ENCODE data around the gene SASH1. TPM values are rescaled to one million over a fixed set of nuclear protein-coding genes. Genes with fewer than 3 reads are reported as not detected.

SASH1 gene
- total RNA-seq, 2 donors from 2014 or later: 14.9 to 16.4 TPM

DNA sequence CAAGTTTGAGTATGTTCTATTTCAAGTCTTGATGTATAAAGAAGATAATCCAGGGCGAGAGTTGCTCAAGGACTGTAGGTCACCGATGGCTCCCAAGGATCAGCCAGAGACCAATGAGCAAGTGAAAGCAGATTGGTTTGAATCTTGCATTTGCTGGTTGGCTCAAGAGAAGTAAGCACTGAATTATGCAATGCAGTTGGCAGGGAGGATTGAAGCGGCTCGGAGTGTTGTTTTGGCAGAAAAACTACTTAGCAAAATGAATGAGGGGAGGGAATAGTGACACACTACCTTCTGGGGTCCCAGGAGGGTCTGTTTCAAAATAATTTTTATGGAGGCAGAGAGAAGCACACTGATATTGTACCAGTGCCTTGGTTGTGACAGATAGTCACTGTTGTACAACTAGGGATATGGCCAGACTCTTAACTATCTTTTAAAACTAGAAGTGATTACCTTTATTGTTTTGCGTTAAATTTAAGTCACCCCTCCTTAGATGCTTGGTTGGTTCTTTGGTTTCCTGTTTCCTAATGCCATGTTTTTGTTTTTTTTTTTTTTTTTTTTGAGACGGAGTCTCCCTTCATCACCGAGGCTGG, 15.7 kb downstream of the SASH1 start:
- H3K9ac ChIP-seq (ENCODE audit: low read depth in 2 of 2, low read length in 2 of 2): no peak overlapping the region
- TF ChIP-seq, protein P1, sequence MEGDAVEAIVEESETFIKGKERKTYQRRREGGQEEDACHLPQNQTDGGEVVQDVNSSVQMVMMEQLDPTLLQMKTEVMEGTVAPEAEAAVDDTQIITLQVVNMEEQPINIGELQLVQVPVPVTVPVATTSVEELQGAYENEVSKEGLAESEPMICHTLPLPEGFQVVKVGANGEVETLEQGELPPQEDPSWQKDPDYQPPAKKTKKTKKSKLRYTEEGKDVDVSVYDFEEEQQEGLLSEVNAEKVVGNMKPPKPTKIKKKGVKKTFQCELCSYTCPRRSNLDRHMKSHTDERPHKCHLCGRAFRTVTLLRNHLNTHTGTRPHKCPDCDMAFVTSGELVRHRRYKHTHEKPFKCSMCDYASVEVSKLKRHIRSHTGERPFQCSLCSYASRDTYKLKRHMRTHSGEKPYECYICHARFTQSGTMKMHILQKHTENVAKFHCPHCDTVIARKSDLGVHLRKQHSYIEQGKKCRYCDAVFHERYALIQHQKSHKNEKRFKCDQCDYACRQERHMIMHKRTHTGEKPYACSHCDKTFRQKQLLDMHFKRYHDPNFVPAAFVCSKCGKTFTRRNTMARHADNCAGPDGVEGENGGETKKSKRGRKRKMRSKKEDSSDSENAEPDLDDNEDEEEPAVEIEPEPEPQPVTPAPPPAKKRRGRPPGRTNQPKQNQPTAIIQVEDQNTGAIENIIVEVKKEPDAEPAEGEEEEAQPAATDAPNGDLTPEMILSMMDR (IDR thresholded peaks at IDR 0.05): no peak
- no peak overlapping the region for H3K27ac ChIP-seq
- peak; percentile 33 for DNase-seq
- no peaks in the 10 kb centered on the region for H3K27me3 ChIP-seq
- no peaks in the 10 kb centered on the region for H3K4me1 ChIP-seq
- H3K9me3 ChIP-seq: no peaks in the 10 kb centered on the region
- no peaks in the 10 kb centered on the region for H3K36me3 ChIP-seq
- intact Hi-C loops (cut with DNase I): no loop called here
- no peak overlapping the region for H3K4me3 ChIP-seq

- TF ChIP-seq, protein P1 (IDR thresholded peaks at IDR 0.05): no peak
- Histone ChIP-seq H3K9me3 (no peaks in the 10 kb centered on the region), H3K36me3 (no peaks in the 10 kb centered on the region), H3K4me1 (no peaks in the 10 kb centered on the region), H3K4me3 (no peak overlapping the region), H3K27ac (no peak overlapping the region), H3K9ac (ENCODE audit: low read depth in 2 of 2, low read length in 2 of 2) (no peak overlapping the region), H3K27me3 (no peaks in the 10 kb centered on the region)
- no peak for DNase-seq
- intact Hi-C loops (cut with DNase I): no loop called here
These were observed 16.6 kb downstream of the SASH1 start for GRCh38 chr6:148359228-148359627.

GRCh38 chr6:148364056-148364824, 21.6 kb downstream of the SASH1 start:
- Histone ChIP-seq H3K9ac (ENCODE audit: low read depth in 2 of 2, low read length in 2 of 2) (no peak overlapping the region), H3K27ac (no peak overlapping the region), H3K4me1 (no peaks in the 10 kb centered on the region), H3K9me3 (no peaks in the 10 kb centered on the region), H3K27me3 (no peaks in the 10 kb centered on the region), H3K4me3 (no peak overlapping the region), H3K36me3 (no peaks in the 10 kb centered on the region)
- TF ChIP-seq, protein P1 (IDR thresholded peaks at IDR 0.05): no peak
- DNase-seq: no peak
- intact Hi-C loops (cut with DNase I): no loop called here

- DNase-seq: no peak
- H3K27ac ChIP-seq: no peak overlapping the region
- no peaks in the 10 kb centered on the region for H3K9me3 ChIP-seq
- no peaks in the 10 kb centered on the region for H3K4me1 ChIP-seq
- no peak overlapping the region for H3K9ac ChIP-seq (ENCODE audit: low read depth in 2 of 2, low read length in 2 of 2)
- no peak overlapping the region for H3K4me3 ChIP-seq
- H3K27me3 ChIP-seq: no peaks in the 10 kb centered on the region
- intact Hi-C loops (cut with DNase I): no loop called here
- no peaks in the 10 kb centered on the region for H3K36me3 ChIP-seq
- TF ChIP-seq, protein P1 (IDR thresholded peaks at IDR 0.05): no peak
These were observed 22.4 kb downstream of the SASH1 start for GRCh38 chr6:148365041-148365440.

GRCh38 chr6:148367411-148368024, 24.9 kb downstream of the SASH1 start:
- H3K27me3 ChIP-seq: no peaks in the 10 kb centered on the region
- no peaks in the 10 kb centered on the region for H3K4me1 ChIP-seq
- intact Hi-C loops (cut with DNase I): no loop called here
- H3K4me3 ChIP-seq: no peak overlapping the region
- no peak overlapping the region for H3K27ac ChIP-seq
- no peaks in the 10 kb centered on the region for H3K9me3 ChIP-seq
- TF ChIP-seq, protein P1 (IDR thresholded peaks at IDR 0.05): no peak
- no peak overlapping the region for H3K9ac ChIP-seq (ENCODE audit: low read depth in 2 of 2, low read length in 2 of 2)
- DNase-seq: peak; percentile 24
- no peaks in the 10 kb centered on the region for H3K36me3 ChIP-seq
